GDM1 (cell line): ENCODE measurements around the gene ADGRG1.

Experiments used
- DNase-seq: peaks from one replicate; lab custom pipeline; 2025; lab: John Stamatoyannopoulos, UW

ADGRG1 gene

DNA sequence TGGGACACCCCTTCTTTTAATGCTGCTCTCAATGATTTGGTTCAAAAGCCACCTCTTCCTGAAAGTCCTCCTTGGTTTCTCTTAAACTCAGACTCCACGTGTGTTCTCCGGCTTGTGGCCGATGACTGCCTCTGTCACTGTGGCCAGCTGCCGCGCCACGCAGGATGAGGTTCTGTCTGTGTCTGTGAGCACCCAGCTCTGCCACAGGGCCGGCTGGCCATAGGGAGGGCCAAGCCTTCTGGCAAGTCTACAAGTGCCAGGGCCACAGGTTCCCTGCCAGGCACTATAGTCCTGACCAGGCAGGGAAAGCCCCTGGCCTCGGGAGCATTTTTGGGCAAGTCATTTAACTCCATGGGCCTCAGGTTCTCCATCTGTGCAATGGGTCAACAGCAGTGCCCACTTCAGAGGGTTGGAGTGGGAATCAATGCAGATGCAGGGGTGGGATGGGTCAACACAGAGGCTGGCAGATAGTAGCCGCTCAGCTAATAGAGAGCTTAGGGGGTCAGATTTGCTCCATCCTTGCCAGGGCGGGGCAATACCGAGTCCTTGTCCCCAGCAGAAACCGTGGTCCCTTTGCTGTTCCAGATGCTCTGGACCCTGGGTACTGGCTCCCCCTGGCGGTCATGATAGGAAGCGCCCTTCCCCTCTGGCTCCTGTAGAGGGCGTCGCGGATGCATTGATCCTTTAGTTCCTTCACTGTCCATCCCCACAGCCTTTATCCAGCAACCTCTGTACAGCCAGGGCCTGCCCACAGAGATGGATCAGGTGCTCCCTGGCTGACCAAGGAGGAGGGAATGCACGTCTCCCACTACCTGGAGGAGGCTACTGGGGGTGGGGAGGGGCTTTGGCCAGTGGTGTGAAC lies 20.4 kb downstream of the ADGRG1 start:
- DNase-seq, result peak; percentile 59

DNA sequence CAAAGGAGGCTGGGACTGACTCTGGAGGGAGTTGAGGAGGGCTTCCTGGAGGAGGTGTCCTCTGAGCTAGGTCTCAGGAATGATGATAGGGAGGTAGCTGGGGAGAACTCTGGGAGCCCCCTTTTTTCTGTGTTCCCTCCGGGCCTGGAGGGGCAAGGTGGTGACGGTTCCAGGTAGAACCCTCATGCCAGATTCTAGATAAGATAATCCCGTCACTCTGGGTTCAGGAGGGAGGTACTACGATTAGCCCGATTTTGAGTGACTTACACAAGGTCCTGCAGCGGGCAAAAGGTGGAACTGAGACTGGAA lies 21.0 kb downstream of the ADGRG1 start:
- DNase-seq, result no peak

DNA sequence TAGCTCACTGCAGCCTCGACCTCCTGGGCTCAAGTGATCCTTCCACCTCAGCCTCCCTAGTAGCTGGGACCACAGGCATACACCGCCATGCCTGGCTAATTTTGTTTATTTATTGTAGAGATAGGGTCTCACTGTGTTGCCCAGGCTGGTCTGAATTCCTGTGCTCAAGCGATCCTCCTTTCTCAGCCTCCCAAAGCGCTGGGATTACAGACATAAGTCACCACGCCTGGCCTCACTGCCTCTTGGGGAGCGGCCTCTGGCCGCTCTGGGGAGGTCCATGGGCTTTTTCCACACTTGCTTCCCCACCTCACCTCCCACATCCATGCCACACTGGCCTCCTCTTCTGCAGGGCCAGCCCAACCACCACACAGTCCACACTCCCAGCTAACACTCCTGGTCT lies 21.4 kb downstream of the ADGRG1 start:
- no peak for DNase-seq

DNA sequence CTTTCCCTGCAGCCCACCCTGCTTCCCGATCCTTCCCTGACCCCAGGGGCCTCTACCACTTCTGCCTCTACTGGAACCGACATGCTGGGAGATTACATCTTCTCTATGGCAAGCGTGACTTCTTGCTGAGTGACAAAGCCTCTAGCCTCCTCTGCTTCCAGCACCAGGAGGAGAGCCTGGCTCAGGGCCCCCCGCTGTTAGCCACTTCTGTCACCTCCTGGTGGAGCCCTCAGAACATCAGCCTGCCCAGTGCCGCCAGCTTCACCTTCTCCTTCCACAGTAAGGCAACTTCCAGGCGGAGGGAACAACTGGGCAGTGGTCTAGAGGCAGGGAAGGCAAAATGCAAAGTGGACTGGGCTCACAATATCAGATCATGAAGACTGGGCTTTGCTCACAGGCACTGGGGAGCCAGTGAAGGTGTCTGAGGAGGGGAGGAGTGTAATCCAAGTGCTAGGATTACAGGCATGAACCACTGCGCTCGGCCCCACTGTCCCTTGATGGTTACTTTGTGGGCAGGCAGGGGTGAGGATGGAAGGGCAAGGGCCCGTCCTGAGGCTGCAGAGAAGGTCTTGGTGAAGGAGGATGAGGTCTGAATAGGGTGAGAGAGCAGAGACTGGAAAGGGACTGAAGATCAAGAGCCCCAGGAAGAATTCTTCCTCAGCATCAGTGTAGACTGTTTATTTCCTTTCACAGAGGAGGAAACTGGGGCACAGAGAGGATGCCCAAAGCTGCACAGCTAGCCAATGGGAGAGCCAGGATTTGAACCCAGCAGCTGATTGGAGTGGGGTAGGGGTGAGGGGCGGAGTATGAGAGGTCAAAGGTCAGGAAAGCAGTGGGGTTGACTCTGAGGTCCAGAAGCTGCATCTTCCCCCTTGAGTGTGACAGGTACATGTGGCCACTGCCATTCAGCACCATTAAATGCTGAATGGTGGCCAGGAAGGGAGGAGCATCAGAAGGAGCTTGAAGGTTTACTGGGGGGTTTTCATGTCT lies 23.2 kb downstream of the ADGRG1 start:
- DNase-seq, result no peak

DNA sequence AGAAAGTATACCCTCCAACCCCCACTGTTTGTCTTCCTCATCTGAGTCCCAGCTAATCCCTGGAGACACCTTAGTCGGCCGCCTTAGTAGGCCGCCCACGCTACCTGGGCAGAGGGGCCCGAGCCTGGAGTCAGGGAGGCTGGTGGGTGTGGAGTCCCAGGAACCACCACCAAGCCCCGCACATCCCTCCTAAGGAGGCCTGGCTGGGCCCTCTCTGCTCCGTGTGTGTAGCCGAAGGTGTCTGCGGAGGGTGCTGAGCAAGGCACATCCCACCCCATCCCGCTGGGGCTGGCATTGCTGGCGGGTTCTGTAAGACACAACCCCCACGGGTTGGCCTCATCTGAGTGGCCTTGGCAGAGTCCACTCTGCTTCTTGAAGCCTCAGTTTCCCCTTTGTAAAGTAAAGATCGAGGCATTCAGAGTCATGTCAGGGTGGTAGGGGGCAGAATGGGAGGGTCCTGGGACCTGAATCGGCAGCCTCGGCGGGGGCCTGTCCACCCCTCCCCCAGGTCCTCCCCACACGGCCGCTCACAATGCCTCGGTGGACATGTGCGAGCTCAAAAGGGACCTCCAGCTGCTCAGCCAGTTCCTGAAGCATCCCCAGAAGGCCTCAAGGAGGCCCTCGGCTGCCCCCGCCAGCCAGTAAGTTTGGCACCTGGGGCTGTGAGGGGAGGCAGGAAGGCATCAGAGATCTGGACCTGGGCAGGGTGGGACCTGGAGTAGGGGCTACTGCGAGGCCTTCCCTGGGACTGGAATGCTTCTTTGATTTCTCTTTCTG lies 24.5 kb downstream of the ADGRG1 start:
- DNase-seq, result no peak

DNA sequence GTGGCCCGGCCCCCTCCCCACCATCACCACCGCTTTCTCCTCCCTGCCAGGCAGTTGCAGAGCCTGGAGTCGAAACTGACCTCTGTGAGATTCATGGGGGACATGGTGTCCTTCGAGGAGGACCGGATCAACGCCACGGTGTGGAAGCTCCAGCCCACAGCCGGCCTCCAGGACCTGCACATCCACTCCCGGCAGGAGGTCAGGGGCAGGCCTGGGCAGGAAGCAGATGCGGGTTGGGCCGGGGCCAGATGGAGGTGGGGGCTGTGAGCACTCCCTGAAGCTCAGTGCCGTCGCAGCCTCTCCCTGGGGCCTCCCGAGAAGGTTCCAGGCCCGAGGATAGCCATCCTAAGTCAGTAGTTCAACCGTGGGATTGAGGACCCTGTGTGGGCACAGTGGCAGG lies 25.5 kb downstream of the ADGRG1 start:
- DNase-seq, result no peak

DNA sequence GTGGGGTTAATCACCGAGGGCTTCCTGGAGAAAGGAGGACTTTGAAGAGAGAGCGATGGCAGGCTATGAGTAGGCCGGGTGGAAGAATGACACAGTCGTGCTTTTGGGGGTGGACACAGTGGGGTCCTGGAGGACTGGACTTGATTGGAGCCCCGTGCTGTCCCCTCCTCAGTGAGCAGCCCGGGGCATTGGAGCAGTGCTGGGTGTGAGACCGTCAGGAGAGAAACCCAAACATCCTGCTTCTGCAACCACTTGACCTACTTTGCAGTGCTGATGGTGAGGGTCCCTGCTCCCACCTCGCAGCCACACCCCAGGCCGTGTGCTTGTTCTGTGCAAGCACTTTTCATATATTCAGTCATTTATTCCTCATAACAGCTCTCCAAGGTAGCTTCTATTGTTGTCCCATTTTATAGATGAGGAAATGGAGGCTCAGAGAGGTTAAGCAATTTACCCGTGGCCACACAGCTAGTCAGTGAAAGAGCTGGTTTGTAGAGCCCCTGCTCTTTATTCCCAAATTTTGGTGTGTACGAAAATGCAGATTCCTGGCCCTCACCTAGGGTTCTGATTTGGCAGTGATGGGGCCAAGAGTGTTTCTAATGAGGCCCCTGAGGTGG lies 28.0 kb downstream of the ADGRG1 start:
- DNase-seq, result no peak

DNA sequence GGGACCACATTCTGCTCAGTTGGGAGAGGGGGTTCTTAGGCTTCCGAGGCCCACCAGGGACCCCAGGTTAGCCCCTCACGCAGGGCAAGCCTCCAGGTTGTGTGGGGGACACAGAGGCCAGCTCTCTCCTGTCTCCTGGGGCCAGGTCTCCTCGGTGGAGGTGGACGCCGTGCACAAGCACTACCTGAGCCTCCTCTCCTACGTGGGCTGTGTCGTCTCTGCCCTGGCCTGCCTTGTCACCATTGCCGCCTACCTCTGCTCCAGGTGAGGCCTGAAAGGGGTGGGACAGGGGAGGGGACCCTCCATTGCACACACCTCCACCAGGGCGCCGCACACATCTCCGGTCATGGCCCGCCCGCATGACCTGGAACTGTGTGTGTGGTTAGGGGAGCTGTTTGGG lies 28.8 kb downstream of the ADGRG1 start:
- DNase-seq, result no peak

DNA sequence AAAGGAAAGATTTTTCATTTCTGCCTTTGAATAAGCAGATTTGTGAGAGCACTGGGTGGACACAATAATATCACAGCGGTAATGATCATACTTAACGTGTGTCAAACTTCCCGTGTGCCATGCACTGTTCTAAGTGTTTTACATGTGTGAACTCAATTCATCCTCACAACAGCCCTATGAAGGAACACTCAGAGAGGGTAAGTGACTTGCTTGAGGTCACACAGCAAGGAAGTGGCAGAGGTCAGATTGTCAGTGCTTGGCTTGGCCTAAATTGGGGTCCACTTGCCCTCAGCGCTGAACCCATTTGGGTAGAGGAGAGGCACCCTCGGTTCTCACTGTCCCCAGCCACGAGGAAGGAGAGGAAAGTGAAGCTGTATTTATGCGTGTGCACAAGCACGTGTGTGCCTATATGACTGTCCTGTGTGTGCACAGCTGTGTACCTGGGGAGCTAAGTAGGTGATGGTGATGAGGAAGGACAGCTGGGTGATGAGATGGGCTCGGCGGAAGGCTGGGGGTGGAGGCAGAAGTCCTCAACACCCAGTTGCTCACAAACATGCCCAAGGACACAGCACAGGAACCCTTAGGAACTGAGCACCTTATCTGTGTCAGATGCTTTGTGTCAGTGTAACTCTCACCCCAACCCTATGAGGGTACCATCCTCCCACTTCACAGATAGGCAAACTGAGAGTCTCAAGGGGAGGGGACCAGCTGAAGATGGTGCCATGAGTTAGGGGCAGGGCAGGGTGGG lies 29.9 kb downstream of the ADGRG1 start:
- no peak for DNase-seq

DNA sequence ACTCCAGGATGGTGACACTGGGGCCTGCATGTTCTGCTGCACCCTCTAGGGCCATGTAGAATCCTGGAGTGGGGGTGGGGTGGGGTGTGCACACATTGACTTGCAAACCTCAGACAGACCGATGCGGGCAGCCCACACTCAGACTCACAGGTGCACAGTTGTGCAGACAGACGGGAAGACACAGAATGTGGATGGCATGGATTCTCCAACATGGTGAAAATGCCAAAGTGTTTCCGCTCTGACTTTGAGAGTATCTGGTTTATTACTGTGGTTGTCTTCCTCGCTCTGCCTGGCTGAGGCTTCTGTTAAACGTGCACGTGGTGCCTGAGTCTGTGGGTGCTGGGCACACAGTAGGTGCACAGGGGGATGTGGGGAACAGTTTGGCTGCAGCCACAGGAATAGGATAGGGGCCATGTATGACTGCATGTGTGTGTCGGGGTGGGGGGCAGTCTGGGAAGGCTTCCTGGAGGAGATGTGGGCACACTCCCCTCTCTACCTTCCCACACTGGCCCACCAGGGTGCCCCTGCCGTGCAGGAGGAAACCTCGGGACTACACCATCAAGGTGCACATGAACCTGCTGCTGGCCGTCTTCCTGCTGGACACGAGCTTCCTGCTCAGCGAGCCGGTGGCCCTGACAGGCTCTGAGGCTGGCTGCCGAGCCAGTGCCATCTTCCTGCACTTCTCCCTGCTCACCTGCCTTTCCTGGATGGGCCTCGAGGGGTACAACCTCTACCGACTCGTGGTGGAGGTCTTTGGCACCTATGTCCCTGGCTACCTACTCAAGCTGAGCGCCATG lies 30.6 kb downstream of the ADGRG1 start:
- DNase-seq, result no peak

DNA sequence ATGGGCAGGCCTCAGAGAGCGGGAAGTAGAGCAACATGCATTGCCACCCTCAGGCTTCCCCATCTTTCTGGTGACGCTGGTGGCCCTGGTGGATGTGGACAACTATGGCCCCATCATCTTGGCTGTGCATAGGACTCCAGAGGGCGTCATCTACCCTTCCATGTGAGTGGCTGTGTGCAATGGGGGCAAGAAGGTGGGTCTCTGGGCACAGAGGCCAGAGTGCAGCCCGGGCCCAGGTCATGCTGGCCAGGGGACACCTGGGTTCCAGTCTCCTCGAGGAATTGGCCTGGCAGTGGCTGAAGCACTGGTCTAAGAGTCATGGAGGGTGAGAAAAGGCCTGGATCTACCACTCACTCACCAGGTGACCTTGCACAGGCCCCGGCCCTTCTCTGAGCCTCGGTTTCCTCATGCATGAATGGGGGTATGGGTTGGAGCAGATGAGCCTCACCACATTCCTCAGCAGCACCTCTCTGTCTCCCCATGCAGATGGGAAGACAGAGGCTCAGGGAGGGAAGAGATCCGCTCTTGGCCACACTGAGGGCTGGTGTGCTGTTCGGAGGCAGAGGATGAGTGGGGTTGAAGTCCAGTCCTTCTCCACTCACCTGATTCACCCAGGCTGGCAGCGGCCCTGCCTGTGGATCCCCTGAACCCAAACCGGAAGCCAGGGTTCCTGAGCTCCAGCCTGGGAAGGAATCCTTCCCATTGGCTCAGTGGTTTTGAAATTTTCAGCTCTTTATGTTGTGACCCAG lies 32.5 kb downstream of the ADGRG1 start:
- DNase-seq, result no peak

DNA sequence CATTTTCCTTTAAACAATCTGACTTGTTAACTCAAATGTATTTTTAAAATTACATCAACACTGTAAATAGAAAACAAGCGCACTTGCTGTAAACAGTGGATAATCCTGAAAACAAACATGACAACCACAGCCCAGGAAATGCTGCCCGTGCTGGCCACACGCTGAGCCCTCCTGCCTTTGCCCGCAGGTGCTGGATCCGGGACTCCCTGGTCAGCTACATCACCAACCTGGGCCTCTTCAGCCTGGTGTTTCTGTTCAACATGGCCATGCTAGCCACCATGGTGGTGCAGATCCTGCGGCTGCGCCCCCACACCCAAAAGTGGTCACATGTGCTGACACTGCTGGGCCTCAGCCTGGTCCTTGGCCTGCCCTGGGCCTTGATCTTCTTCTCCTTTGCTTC lies 33.1 kb downstream of the ADGRG1 start:
- DNase-seq, result no peak

DNA sequence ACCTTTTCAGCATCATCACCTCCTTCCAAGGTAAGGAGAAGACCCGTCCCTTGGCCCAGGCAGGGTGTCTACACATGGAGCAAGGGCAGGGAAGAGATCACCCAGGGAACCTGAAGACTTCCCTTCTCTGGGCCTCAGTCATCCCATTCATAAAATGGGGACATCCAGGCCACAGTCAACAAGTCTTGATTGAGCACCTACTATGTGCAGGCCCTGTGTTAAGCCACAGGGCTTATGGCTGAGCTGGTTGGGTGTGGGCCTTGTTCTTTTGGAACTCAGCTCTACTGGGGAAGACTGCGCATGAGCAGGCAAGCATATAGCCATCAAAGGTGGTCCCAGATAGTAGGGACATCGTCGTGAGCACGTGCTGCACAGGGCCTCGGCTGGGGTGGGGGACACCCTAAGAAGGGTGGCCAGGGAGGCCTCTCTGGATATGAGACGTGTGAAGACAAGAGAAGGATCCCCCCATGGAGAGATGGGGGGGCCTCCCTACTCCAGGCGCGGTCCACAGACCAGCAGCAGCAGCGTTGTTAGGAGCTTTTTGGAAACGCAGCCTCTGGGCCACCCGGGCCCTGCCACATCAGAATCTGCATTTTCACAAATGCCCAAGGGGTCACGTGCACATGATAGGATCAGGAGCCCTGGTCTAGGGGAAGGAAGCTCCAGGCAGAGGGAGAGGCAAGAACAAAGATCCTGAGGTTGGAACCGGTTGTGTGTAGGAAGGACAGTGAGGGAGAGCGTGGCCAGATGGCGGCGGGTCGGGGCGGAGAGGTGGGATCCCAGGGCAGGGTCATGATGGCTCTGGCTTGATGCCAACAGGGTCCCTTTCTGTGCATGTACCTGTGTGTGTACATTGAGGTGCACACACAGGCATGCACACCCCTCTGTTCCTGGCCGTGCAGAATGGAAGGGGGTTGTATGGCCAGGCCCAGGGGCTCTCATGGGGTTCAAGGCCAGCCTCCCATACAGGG lies 33.8 kb downstream of the ADGRG1 start:
- no peak for DNase-seq

DNA sequence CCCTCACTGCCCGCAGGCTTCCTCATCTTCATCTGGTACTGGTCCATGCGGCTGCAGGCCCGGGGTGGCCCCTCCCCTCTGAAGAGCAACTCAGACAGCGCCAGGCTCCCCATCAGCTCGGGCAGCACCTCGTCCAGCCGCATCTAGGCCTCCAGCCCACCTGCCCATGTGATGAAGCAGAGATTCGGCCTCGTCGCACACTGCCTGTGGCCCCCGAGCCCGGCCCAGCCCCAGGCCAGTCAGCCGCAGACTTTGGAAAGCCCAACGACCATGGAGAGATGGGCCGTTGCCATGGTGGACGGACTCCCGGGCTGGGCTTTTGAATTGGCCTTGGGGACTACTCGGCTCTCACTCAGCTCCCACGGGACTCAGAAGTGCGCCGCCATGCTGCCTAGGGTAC lies 35.0 kb downstream of the ADGRG1 start:
- DNase-seq, result no peak

DNA sequence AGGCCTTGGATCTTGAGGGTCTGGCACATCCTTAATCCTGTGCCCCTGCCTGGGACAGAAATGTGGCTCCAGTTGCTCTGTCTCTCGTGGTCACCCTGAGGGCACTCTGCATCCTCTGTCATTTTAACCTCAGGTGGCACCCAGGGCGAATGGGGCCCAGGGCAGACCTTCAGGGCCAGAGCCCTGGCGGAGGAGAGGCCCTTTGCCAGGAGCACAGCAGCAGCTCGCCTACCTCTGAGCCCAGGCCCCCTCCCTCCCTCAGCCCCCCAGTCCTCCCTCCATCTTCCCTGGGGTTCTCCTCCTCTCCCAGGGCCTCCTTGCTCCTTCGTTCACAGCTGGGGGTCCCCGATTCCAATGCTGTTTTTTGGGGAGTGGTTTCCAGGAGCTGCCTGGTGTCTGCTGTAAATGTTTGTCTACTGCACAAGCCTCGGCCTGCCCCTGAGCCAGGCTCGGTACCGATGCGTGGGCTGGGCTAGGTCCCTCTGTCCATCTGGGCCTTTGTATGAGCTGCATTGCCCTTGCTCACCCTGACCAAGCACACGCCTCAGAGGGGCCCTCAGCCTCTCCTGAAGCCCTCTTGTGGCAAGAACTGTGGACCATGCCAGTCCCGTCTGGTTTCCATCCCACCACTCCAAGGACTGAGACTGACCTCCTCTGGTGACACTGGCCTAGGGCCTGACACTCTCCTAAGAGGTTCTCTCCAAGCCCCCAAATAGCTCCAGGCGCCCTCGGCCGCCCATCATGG lies 35.7 kb downstream of the ADGRG1 start:
- no peak for DNase-seq

DNA sequence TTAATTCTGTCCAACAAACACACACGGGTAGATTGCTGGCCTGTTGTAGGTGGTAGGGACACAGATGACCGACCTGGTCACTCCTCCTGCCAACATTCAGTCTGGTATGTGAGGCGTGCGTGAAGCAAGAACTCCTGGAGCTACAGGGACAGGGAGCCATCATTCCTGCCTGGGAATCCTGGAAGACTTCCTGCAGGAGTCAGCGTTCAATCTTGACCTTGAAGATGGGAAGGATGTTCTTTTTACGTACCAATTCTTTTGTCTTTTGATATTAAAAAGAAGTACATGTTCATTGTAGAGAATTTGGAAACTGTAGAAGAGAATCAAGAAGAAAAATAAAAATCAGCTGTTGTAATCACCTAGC lies 36.2 kb downstream of the ADGRG1 start:
- DNase-seq, result no peak

DNA sequence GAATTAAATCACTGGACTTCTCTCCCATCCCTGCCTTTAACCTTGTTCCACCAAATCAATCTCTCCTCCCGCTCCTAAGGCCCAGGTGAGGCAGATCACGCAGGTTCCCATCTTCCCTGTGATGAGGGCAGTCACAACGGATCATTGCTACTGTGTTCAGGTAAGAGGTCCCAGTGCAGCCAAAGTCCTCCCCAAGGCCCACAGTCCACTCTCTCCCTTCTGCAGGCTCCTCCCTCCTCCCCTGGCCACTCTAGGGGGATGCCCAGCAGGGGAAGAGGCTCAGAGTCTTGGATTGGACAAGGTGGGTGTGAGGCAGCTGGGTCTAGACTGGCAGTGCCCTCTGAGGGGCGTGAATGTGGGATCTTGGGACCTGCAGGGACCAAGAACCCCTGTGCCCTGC lies 37.1 kb downstream of the ADGRG1 start:
- DNase-seq, result no peak
